Activated naive CD4-positive, alpha-beta T cell treated with anti-CD3 and anti-CD28 coated beads, Interleukin-2, amount 50 U/mL, for 72 hours (primary cell): Measurements from ENCODE around the gene ARL5B. TPM values are rescaled to one million over a fixed set of nuclear protein-coding genes. Genes with fewer than 3 reads are reported as not detected.

Source experiments
- ATAC-seq, 2 donors: fragments of 150-1000 bp; cut with Tn5 transposase; 2 replicates each; pipeline ENCODE4 v1.10.0; 2021; ENCODE audit warnings: mild to moderate bottlenecking in 2 of 2, moderate library complexity in 2 of 2
- DNase-seq, 2 donors: peaks; one replicate each; pipeline ENCODE4 v3.0.0; 2021 to 2022; ENCODE audit warnings: low spot score in 2 of 2
- H3K27ac Mint-ChIP-seq, 2 donors: one replicate each; pipeline ENCODE4 v1.8.0; 2022; ENCODE audit warnings: mild to moderate bottlenecking in 2 of 2, mixed read lengths in 2 of 2
- H3K36me3 Mint-ChIP-seq, 2 donors: one replicate each; pipeline ENCODE4 v1.8.0; 2022; ENCODE audit warnings: mixed read lengths in 2 of 2
- H3K9me3 Mint-ChIP-seq, 2 donors: one replicate each; pipeline ENCODE4 v1.8.0; 2022; ENCODE audit warnings: mixed read lengths in 2 of 2
- total RNA-seq, 2 donors: library from RNA; stranded (reverse); gene quantifications; one replicate each; pipeline ENCODE4 v1.2.3, GENCODE V29; 2022

ARL5B gene
- total RNA-seq, 2 donors from 2014 or later: 13.3 to 19.2 TPM

DNA sequence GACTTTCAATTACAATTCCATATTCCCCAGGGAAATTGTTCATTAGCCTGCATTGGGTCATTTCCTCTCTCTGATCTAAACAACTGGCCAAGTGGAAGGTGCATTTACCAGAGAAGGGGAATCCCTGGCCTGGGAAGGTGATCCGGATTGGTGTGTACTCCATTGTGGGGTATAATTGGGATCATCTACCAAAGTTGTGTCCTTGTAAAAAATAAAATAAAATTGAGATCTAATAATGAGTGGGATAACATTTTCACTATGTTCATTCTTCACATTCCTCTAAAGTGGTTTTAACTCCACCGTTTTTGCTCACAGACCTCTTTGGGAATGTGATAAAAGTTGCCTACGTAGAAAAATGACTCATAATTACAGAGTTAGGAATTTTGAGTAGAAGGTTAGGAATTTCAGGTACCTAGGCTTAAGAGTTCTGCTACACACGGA is 22.8 kb downstream of the ARL5B start:
- ATAC-seq: no peak
- H3K36me3 Mint-ChIP-seq: no peaks in the 10 kb centered on the region
- no peak overlapping the region for H3K27ac Mint-ChIP-seq
- no peak for DNase-seq
- H3K9me3 Mint-ChIP-seq: no peaks in the 10 kb centered on the region

- no peak for DNase-seq
- ATAC-seq: peak in 1 of 2 donors; percentile 58
- Mint-ChIP-seq H3K9me3 (no peaks in the 10 kb centered on the region), H3K27ac (peak overlapping the region; percentile 39 to 58), H3K36me3 (no peaks in the 10 kb centered on the region)
Observed at GRCh38 chr10:18683427-18683826, 24.2 kb downstream of the ARL5B start.

DNA sequence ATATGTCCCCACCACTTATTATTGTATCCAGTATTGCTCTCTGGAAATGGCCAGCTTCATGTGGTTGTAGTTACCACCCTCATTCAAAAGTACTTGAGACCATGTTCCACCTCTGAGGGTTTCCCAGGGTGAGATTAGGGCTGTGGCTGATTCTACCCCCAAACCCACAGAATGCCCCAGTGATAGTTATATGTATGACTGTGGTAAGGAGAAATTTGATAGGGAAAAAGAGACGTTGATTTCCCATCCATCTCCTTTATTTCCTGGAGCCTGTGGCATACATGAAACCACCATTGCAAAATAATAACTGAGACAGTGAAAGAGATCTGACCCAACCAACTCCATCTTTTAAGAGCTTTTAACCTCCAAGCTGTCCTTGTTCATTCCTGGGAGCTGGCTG is 25.2 kb downstream of the ARL5B start:
- H3K27ac Mint-ChIP-seq: no peak overlapping the region
- no peaks in the 10 kb centered on the region for H3K36me3 Mint-ChIP-seq
- ATAC-seq (no peak), DNase-seq (no peak)
- no peaks in the 10 kb centered on the region for H3K9me3 Mint-ChIP-seq

- no peak for DNase-seq
- no peaks in the 10 kb centered on the region for H3K9me3 Mint-ChIP-seq
- ATAC-seq: peak; percentile 41 to 52
- H3K27ac Mint-ChIP-seq: no peak overlapping the region
- H3K36me3 Mint-ChIP-seq: no peaks in the 10 kb centered on the region
Observed at GRCh38 chr10:18684953-18685352, 25.7 kb downstream of the ARL5B start.

GRCh38 chr10:18685555-18685954 is 26.3 kb downstream of the ARL5B start:
- no peaks in the 10 kb centered on the region for H3K36me3 Mint-ChIP-seq
- no peak overlapping the region for H3K27ac Mint-ChIP-seq
- DNase-seq (no peak), ATAC-seq (no peak)
- H3K9me3 Mint-ChIP-seq: no peaks in the 10 kb centered on the region

- H3K36me3 Mint-ChIP-seq: no peaks in the 10 kb centered on the region
- no peaks in the 10 kb centered on the region for H3K9me3 Mint-ChIP-seq
- DNase-seq (no peak), ATAC-seq (no peak)
- no peak overlapping the region for H3K27ac Mint-ChIP-seq
Observed at GRCh38 chr10:18687195-18687594, 28.0 kb downstream of the ARL5B start.

GRCh38 chr10:18687706-18688105 is 28.5 kb downstream of the ARL5B start:
- DNase-seq: no peak
- no peak for ATAC-seq
- Mint-ChIP-seq H3K27ac (no peak overlapping the region), H3K36me3 (no peaks in the 10 kb centered on the region), H3K9me3 (no peaks in the 10 kb centered on the region)

- ATAC-seq (peak in 1 of 2 donors; percentile 39), DNase-seq (no peak)
- Mint-ChIP-seq H3K9me3 (no peaks in the 10 kb centered on the region), H3K27ac (no peak overlapping the region), H3K36me3 (no peaks in the 10 kb centered on the region)
Observed at GRCh38 chr10:18689498-18689897, 30.3 kb downstream of the ARL5B start.

DNA sequence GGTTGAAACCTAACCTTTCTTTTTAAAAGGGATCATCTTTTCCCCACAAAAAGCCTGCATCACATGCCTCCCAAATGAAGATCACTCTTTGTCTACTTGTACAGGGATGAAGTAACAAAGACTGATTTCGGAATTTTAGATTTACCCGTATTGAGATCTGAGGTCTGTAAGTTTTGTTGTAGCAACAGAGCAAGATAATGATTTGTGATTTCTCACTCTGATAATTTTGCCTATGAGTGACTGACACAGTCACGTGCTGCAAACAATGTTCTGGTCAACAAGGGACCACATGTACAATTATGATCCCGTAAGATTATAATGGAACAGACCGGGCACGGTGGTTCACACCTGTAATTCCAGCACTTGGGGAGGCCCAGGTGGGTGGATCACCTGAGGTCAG is 31.3 kb downstream of the ARL5B start:
- H3K27ac Mint-ChIP-seq: no peak overlapping the region
- H3K9me3 Mint-ChIP-seq: no peaks in the 10 kb centered on the region
- H3K36me3 Mint-ChIP-seq: no peaks in the 10 kb centered on the region
- DNase-seq (no peak), ATAC-seq (no peak)

DNA sequence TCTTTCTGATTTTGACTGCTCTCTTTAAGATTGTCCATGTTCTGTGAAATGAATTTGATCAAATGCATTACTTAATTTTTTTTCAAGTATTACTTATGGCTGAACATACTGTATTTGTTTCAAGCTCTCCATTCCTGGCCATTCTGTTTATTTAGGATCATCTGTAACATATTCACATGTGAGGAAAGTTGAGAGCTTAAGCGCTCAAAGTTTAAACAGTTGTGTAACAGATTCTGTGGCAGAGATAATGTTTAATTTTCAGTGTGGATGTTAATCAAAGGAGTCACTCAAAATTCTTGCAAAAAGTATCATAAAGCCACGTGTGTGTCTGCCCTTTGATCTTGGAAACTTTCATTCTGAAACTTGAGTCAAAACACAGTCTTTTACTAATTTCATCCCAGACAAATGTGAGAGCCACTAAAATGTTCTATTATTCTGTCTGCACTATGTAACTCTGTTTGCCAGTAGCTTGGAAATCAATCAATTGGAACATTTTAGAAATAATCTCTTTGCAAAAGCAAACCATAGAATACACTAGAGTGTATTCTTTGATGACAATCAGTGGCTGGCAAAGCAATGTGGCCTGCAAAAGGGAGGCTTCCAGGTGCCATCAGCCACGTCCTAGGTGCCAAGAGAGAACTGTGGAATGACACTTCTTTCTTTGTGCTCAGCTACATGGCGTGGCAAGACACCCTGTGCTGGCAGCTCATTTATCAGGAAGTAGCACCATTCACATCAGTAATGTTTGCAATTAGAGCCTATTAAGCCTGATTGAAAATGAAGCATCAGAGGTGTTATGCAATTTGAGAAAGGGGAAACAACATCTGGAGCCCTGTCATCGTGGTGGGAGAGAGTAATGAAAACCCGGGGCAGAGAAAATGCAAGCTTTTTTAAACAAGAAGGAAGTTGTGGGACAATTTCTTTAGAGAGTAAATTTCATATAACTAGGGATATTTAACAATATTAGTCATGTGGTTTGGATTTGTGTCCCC is 40.9 kb downstream of the ARL5B start:
- peak; percentile 47 to 96 for ATAC-seq
- no peak for DNase-seq
- Mint-ChIP-seq H3K36me3 (no peaks in the 10 kb centered on the region), H3K9me3 (no peaks in the 10 kb centered on the region), H3K27ac (peak overlapping the region; percentile 12 to 20)

GRCh38 chr10:18703521-18703920 is 44.3 kb downstream of the ARL5B start:
- Mint-ChIP-seq H3K9me3 (no peaks in the 10 kb centered on the region), H3K36me3 (no peaks in the 10 kb centered on the region), H3K27ac (no peak overlapping the region)
- ATAC-seq (no peak), DNase-seq (no peak)

GRCh38 chr10:18710201-18710653 is 51.0 kb downstream of the ARL5B start:
- ATAC-seq (no peak), DNase-seq (no peak)
- no peaks in the 10 kb centered on the region for H3K9me3 Mint-ChIP-seq
- H3K36me3 Mint-ChIP-seq: no peaks in the 10 kb centered on the region
- no peak overlapping the region for H3K27ac Mint-ChIP-seq

GRCh38 chr10:18713077-18713476 is 53.8 kb downstream of the ARL5B start:
- Mint-ChIP-seq H3K9me3 (no peaks in the 10 kb centered on the region), H3K27ac (no peak overlapping the region), H3K36me3 (no peaks in the 10 kb centered on the region)
- DNase-seq: no peak
- ATAC-seq: no peak

DNA sequence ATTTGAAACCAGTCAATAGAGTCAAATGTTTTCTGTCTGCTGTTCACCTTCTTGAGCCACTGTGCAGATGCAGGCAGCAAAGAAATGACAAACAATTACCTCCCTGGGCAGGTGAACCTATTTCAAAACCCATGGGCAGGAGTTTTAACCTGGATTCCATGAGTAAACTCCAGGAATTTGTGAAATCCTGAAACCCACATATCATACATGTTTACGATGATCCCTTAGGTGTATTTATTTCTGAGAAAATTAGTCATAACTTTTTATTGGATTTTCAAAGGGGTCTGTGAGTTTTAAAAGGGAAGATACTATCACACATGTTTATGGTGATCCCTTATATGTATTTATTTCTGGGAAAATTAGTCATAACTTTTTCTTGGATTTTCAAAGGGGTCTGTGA is 59.8 kb downstream of the ARL5B start:
- ATAC-seq (no peak), DNase-seq (no peak)
- no peaks in the 10 kb centered on the region for H3K9me3 Mint-ChIP-seq
- no peak overlapping the region for H3K27ac Mint-ChIP-seq
- H3K36me3 Mint-ChIP-seq: no peaks in the 10 kb centered on the region

DNA sequence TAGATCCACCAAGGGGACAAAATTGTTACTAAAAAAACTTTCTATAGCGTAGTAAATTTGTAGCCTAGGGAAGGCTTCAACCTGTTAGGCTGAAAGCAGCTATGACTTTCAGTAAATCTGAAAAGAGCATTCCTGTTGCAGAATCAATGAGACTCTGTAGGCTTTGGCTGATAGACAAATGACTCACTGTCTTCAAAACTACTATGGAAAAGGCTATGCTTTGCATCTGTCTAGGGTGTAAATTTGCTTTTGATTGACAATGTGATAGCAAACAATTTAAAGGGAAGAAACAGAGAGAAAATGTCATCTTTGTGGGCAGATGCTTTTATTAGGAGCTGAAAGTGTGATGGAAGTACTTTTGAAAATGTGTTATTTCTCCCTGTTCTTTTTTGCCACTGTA is 60.6 kb downstream of the ARL5B start:
- no peak for ATAC-seq
- no peak overlapping the region for H3K27ac Mint-ChIP-seq
- DNase-seq: no peak
- H3K9me3 Mint-ChIP-seq: no peaks in the 10 kb centered on the region
- H3K36me3 Mint-ChIP-seq: no peaks in the 10 kb centered on the region

DNA sequence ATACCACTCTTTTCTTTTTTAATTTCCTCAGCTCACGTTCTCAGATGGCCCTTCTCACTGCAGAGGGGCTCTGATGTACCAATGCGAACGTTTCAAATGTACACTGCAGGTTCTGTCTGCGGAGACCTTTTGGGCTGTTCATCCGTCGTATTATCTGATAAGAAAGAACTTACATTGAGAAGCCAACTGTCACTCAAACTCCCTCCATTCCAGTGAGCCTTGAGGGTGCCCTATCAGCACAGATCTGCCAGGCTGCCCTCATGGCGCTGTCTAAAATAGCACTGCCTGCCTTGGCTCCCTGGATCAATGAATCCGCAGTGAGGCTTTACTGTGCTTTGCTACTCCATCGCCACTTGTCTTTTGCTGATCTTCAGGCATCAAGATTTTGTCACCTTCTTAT is 61.8 kb downstream of the ARL5B start:
- DNase-seq (no peak), ATAC-seq (no peak)
- no peaks in the 10 kb centered on the region for H3K9me3 Mint-ChIP-seq
- H3K27ac Mint-ChIP-seq: no peak overlapping the region
- no peaks in the 10 kb centered on the region for H3K36me3 Mint-ChIP-seq

- peaks cover 0 to 4% of the 10 kb centered on the region in 2 donors for H3K9me3 Mint-ChIP-seq
Observed at GRCh38 chr10:18723801-18724200, 64.6 kb downstream of the ARL5B start.

More at GRCh38 chr10:18723801-18724200, 64.6 kb downstream of the ARL5B start:
- ATAC-seq (no peak), DNase-seq (no peak)
- no peaks in the 10 kb centered on the region for H3K36me3 Mint-ChIP-seq
- H3K27ac Mint-ChIP-seq: no peak overlapping the region
